Neural cell (in vitro differentiated cells): ENCODE measurements around the gene CNOT4.

ENCODE experiments used
- CTCF ChIP-seq: fragments of 450-650 bp; IDR thresholded peaks from 2 replicates; pipeline ENCODE4 v1.5.1; 2014; ENCODE audit warnings: antibody characterized with exemption, mild to moderate bottlenecking, moderate library complexity; ENCODE audit not compliant: poor library complexity, severe bottlenecking
- EP300 ChIP-seq: fragments of 450-650 bp; conservative IDR thresholded peaks from 2 replicates; pipeline ENCODE4 v1.6.1; 2014; ENCODE audit warnings: antibody characterized with exemption, mild to moderate bottlenecking, moderate library complexity; ENCODE audit not compliant: poor library complexity, severe bottlenecking
- EZH2 ChIP-seq: fragments of 200-600, 300-800 bp; shearing (Covaris generic), sonication (generic); IDR thresholded peaks from 2 replicates; pipeline ENCODE4 v1.6.1; 2014; ENCODE audit warnings: antibody characterized with exemption, low read length, borderline replicate concordance, mild to moderate bottlenecking; ENCODE audit not compliant: insufficient read depth, poor library complexity, severe bottlenecking
- POLR2AphosphoS5 ChIP-seq: IDR thresholded peaks from 2 replicates; pipeline ENCODE4 v1.6.1; 2012
- RAD21 ChIP-seq: fragments of 450-650 bp; conservative IDR thresholded peaks from 2 replicates; pipeline ENCODE4 v1.6.1; 2014; ENCODE audit warnings: antibody characterized with exemption, mild to moderate bottlenecking, moderate library complexity
- REST ChIP-seq: IDR thresholded peaks from 2 replicates; pipeline ENCODE4 v1.6.1; 2012; ENCODE audit warnings: borderline replicate concordance
- SMC3 ChIP-seq: fragments of 450-650 bp; conservative IDR thresholded peaks from 2 replicates; pipeline ENCODE4 v1.6.1; 2014; ENCODE audit warnings: antibody characterized with exemption, mild to moderate bottlenecking, moderate library complexity; ENCODE audit not compliant: poor library complexity
- TAF1 ChIP-seq: IDR thresholded peaks from 2 replicates; pipeline ENCODE4 v1.6.1; 2012; ENCODE audit warnings: low read depth

DNA sequence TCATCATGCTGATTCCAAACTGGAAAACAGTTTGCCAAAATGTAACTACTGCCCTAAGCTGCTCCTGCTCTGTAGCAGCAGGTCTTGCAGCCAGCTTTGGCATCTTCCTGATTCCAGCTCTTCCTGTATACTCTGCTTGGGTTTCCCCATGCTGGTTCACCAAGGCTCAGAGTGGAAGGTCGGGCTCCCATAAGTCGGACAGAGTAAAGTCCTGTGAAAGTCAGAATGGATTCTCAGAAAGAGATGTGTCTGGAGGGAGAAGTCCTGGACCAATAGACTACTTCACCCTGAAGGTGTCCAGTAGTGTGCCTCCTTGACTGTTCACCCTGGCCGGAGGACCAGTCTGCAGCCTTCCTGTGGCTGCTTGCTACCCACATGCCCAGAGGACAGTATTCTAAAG lies 182.4 kb downstream of the CNOT4 start:
- TF ChIP-seq REST (no peak), CTCF (no peak), EZH2 (no peak), POLR2AphosphoS5 (no peak), TAF1 (no peak), SMC3 (no peak), EP300 (no peak), RAD21 (no peak)
